ENCODE results near the gene ADAM30. TPM values are rescaled to one million over a fixed set of nuclear protein-coding genes. Genes with fewer than 3 reads are reported as not detected.

ADAM30 gene
- total RNA-seq, 1 donor from 2014 or later: not detected

- Histone ChIP-seq H2AFZ (replicated peaks) (no peak overlapping the region), H3K4me3 (no peak overlapping the region), H3K27me3 (no peaks in the 10 kb centered on the region), H3K9me3 (ENCODE audit: low read depth) (no peaks in the 10 kb centered on the region), H4K20me1 (ENCODE audit: low read depth) (no peaks in the 10 kb centered on the region), H3K4me2 (no peak overlapping the region), H3K9ac (no peak overlapping the region), H3K27ac (no peak overlapping the region), H3K4me1 (no peaks in the 10 kb centered on the region), H3K79me2 (ENCODE audit: low read depth) (no peaks in the 10 kb centered on the region), H3K36me3 (no peaks in the 10 kb centered on the region), H3F3A (ENCODE audit: low read depth) (no peaks in the 10 kb centered on the region)
- H3K4me3 Mint-ChIP-seq: no peak overlapping the region
- DNase-seq (ENCODE audit: low spot score): no peak
- H3K36me3 Mint-ChIP-seq: no peaks in the 10 kb centered on the region
- H3K4me1 Mint-ChIP-seq: no peaks in the 10 kb centered on the region
- TF ChIP-seq EZH2phosphoT487 (IDR thresholded peaks at IDR 0.05) (no peak), CTCF (IDR thresholded peaks at IDR 0.05) (no peak), EZH2 (IDR thresholded peaks at IDR 0.05) (no peak)
- no peak overlapping the region for H3K27ac Mint-ChIP-seq
- no peaks in the 10 kb centered on the region for H3K27me3 Mint-ChIP-seq (ENCODE audit: insufficient read depth, low read depth)
- H3K9me3 Mint-ChIP-seq: peaks cover 4% of the 10 kb centered on the region
These were observed 2.3 kb downstream of the ADAM30 start for GRCh38 chr1:119893827-119894700.

- Histone ChIP-seq H3K27me3 (no peaks in the 10 kb centered on the region), H2AFZ (replicated peaks) (no peak overlapping the region), H3F3A (ENCODE audit: low read depth) (no peaks in the 10 kb centered on the region), H3K79me2 (ENCODE audit: low read depth) (no peaks in the 10 kb centered on the region), H4K20me1 (ENCODE audit: low read depth) (no peaks in the 10 kb centered on the region), H3K4me2 (no peak overlapping the region), H3K9ac (no peak overlapping the region), H3K4me3 (no peak overlapping the region), H3K4me1 (no peaks in the 10 kb centered on the region), H3K9me3 (ENCODE audit: low read depth) (no peaks in the 10 kb centered on the region), H3K27ac (no peak overlapping the region), H3K36me3 (no peaks in the 10 kb centered on the region)
- DNase-seq (ENCODE audit: low spot score): no peak
- no peaks in the 10 kb centered on the region for H3K36me3 Mint-ChIP-seq
- H3K4me1 Mint-ChIP-seq: no peaks in the 10 kb centered on the region
- TF ChIP-seq EZH2phosphoT487 (IDR thresholded peaks at IDR 0.05) (no peak), EZH2 (IDR thresholded peaks at IDR 0.05) (no peak), CTCF (IDR thresholded peaks at IDR 0.05) (no peak)
- H3K27ac Mint-ChIP-seq: no peak overlapping the region
- no peaks in the 10 kb centered on the region for H3K27me3 Mint-ChIP-seq (ENCODE audit: insufficient read depth, low read depth)
- H3K4me3 Mint-ChIP-seq: no peak overlapping the region
- H3K9me3 Mint-ChIP-seq: peaks cover 12% of the 10 kb centered on the region
These were observed 3.0 kb downstream of the ADAM30 start for GRCh38 chr1:119893238-119893791.

GRCh38 chr1:119891386-119891785, 4.9 kb downstream of the ADAM30 start:
- no peaks in the 10 kb centered on the region for H3K79me2 ChIP-seq (ENCODE audit: low read depth)
- no peaks in the 10 kb centered on the region for H3K36me3 Mint-ChIP-seq
- H3F3A ChIP-seq (ENCODE audit: low read depth): no peaks in the 10 kb centered on the region
- H3K4me3 ChIP-seq: no peak overlapping the region
- no peak overlapping the region for H3K9ac ChIP-seq
- H3K4me3 Mint-ChIP-seq: no peak overlapping the region
- no peaks in the 10 kb centered on the region for H3K36me3 ChIP-seq
- peaks cover 17% of the 10 kb centered on the region for H3K9me3 Mint-ChIP-seq
- no peak overlapping the region for H2AFZ ChIP-seq (replicated peaks)
- TF ChIP-seq EZH2phosphoT487 (IDR thresholded peaks at IDR 0.05) (no peak), EZH2 (IDR thresholded peaks at IDR 0.05) (no peak), CTCF (IDR thresholded peaks at IDR 0.05) (no peak)
- no peaks in the 10 kb centered on the region for H3K27me3 Mint-ChIP-seq (ENCODE audit: insufficient read depth, low read depth)
- H3K4me1 Mint-ChIP-seq: no peaks in the 10 kb centered on the region
- H3K4me1 ChIP-seq: no peaks in the 10 kb centered on the region
- DNase-seq (ENCODE audit: low spot score): no peak
- no peaks in the 10 kb centered on the region for H3K27me3 ChIP-seq
- no peaks in the 10 kb centered on the region for H4K20me1 ChIP-seq (ENCODE audit: low read depth)
- H3K9me3 ChIP-seq (ENCODE audit: low read depth): no peaks in the 10 kb centered on the region
- H3K4me2 ChIP-seq: no peak overlapping the region
- no peak overlapping the region for H3K27ac ChIP-seq
- H3K27ac Mint-ChIP-seq: no peak overlapping the region

Data from neural progenitor cell (in vitro differentiated cells).